GM23248 (cell line): ENCODE results near the gene LRMDA. TPM values are rescaled to one million over a fixed set of nuclear protein-coding genes. Genes with fewer than 3 reads are reported as not detected.
A peak's percentile ranks its signal among the peaks of the same experiment; 100 is the strongest.

Experiments
- DNase-seq: peaks from one replicate; pipeline ENCODE4 v3.0.0-alpha.2; 2015
- H2AFZ ChIP-seq: fragments of 200-600 bp; sonication (generic); 2 replicates; pipeline ENCODE4 v1.6.1; 2016; ENCODE audit warnings: antibody characterized with exemption
- H3F3A ChIP-seq: fragments of 200-600 bp; sonication (generic); 2 replicates; pipeline ENCODE4 v1.6.1; 2016; ENCODE audit warnings: mild to moderate bottlenecking, antibody characterized with exemption, mixed run types; ENCODE audit not compliant: insufficient read depth
- H3K27ac ChIP-seq: fragments of 200-600 bp; sonication (generic); 2 replicates; pipeline ENCODE4 v1.5.1; 2016; ENCODE audit warnings: mild to moderate bottlenecking
- H3K27me3 ChIP-seq: fragments of 200-600 bp; sonication (generic); replicated peaks from 2 replicates; pipeline ENCODE4 v1.6.1; 2016; ENCODE audit warnings: mild to moderate bottlenecking; ENCODE audit not compliant: insufficient read depth
- H3K36me3 ChIP-seq: fragments of 200-600 bp; sonication (generic); 2 replicates; pipeline ENCODE4 v1.6.1; 2016; ENCODE audit warnings: low read depth, mild to moderate bottlenecking
- H3K4me1 ChIP-seq: fragments of 200-600 bp; sonication (generic); 2 replicates; pipeline ENCODE4 v1.6.1; 2016; ENCODE audit warnings: mild to moderate bottlenecking; ENCODE audit not compliant: insufficient read depth
- H3K4me2 ChIP-seq: fragments of 200-600 bp; sonication (generic); one replicate; pipeline ENCODE4 v1.6.1; 2016; ENCODE audit warnings: mild to moderate bottlenecking; ENCODE audit not compliant: unreplicated experiment
- H3K4me3 ChIP-seq: fragments of 200-600 bp; sonication (generic); 2 replicates; pipeline ENCODE4 v1.5.1; 2016; ENCODE audit warnings: mild to moderate bottlenecking
- H3K79me2 ChIP-seq: fragments of 200-600 bp; sonication (generic); 2 replicates; pipeline ENCODE4 v1.6.1; 2016; ENCODE audit warnings: mild to moderate bottlenecking; ENCODE audit not compliant: insufficient read depth
- H3K9ac ChIP-seq: fragments of 200-600 bp; sonication (generic); 2 replicates; pipeline ENCODE4 v1.6.1; 2016; ENCODE audit warnings: mild to moderate bottlenecking
- H3K9me2 ChIP-seq: fragments of 200-600 bp; sonication (generic); 2 replicates; pipeline ENCODE4 v1.6.1; 2016; ENCODE audit warnings: mixed run types, mild to moderate bottlenecking, moderate library complexity; ENCODE audit not compliant: insufficient read depth
- H3K9me3 ChIP-seq: fragments of 200-600 bp; sonication (generic); one replicate; pipeline ENCODE4 v1.6.1; 2017; ENCODE audit warnings: low read depth
- H4K20me1 ChIP-seq: fragments of 200-600 bp; sonication (generic); 2 replicates; pipeline ENCODE4 v1.6.0; 2016; ENCODE audit not compliant: insufficient read depth
- EZH2 ChIP-seq: fragments of 200-600 bp; sonication (generic); IDR thresholded peaks from 2 replicates; pipeline ENCODE4 v1.6.1; 2018; ENCODE audit warnings: antibody characterized with exemption, mild to moderate bottlenecking; ENCODE audit not compliant: insufficient read depth, poor library complexity, severe bottlenecking
- EZH2phosphoT487 ChIP-seq: fragments of 200-600 bp; sonication (generic); IDR thresholded peaks from 2 replicates; pipeline ENCODE4 v1.6.1; 2018; ENCODE audit warnings: antibody characterized with exemption, moderate library complexity, mild to moderate bottlenecking, low read depth; ENCODE audit not compliant: insufficient read depth
- WGBS, 2 experiments: methylation state at CpG; one replicate each; pipeline ENCODE4 v1.1.6; 2015 to 2017; ENCODE audit warnings: low lambda C conversion rate in 2 of 2, low coverage in 1 of 2; ENCODE audit errors: missing lambda C conversion rate in 2 of 2; 5-methylcytosine and 5-hydroxymethylcytosine counted together
- in situ Hi-C: fragments of 300-500 bp; cut with MboI; formaldehyde crosslinking; loops from 2 replicates; pipeline ENCODE4 v1.15.0; 2020
- polyA plus RNA-seq: library from polyadenylated mRNA; unstranded; fragments of >200 nt; fragmentation: Nextera tagmentation; extraction: Ambion mirVana; gene quantifications from 2 replicates; pipeline ENCODE4 v1.2.1, GENCODE V29; 2016
- total RNA-seq: library from RNA; depleted of rRNA; stranded (reverse); fragments of >200 nt; shearing (Covaris generic); gene quantifications from 2 replicates; pipeline ENCODE4 v1.2.3, GENCODE V29; 2014

The LRMDA gene
- total and polyA plus RNA-seq, 2 experiments from 2014 or later = 2.6 TPM; not detected in 1

GRCh38 chr10:76116523-76116922 lies 685.1 kb downstream of the LRMDA start:
- no peak overlapping the region for H3K27ac ChIP-seq
- H3K4me1 ChIP-seq = peaks cover 41% of the 10 kb centered on the region
- no peaks in the 10 kb centered on the region for H3K9me3 ChIP-seq
- H2AFZ ChIP-seq = no peak overlapping the region
- H3K9ac ChIP-seq = no peak overlapping the region
- H3F3A ChIP-seq = peaks cover 34% of the 10 kb centered on the region
- no peaks in the 10 kb centered on the region for H3K27me3 ChIP-seq
- H3K36me3 ChIP-seq = no peaks in the 10 kb centered on the region
- in situ Hi-C loops = no loop called here
- no peaks in the 10 kb centered on the region for H3K79me2 ChIP-seq
- TF ChIP-seq EZH2 (no peak), EZH2phosphoT487 (no peak)
- DNase-seq = no peak
- H3K4me2 ChIP-seq = no peak overlapping the region
- no peak overlapping the region for H3K4me3 ChIP-seq
- 95 to 97% methylated on average over 3 of the region's 3 CpGs for WGBS, 2 experiments
- no peaks in the 10 kb centered on the region for H4K20me1 ChIP-seq
- H3K9me2 ChIP-seq = 0 out of 2 replicates have a peak, but pooled peaks cover 2% of the 10 kb centered on the region

GRCh38 chr10:76117949-76118348 lies 686.5 kb downstream of the LRMDA start:
- peak overlapping the region; percentile 5; the same call in 1 of the 2 replicates for H2AFZ ChIP-seq
- H3K79me2 ChIP-seq = no peaks in the 10 kb centered on the region
- H3K9me3 ChIP-seq = no peaks in the 10 kb centered on the region
- H3K9ac ChIP-seq = no peak overlapping the region
- peak; percentile 90 for DNase-seq
- no peaks in the 10 kb centered on the region for H4K20me1 ChIP-seq
- 0 out of 2 replicates have a peak, but pooled peaks cover 3% of the 10 kb centered on the region for H3K9me2 ChIP-seq
- H3K36me3 ChIP-seq = no peaks in the 10 kb centered on the region
- H3K27me3 ChIP-seq = no peaks in the 10 kb centered on the region
- H3F3A ChIP-seq = peaks cover 34% of the 10 kb centered on the region
- H3K4me3 ChIP-seq = 0 out of 2 replicates have a peak overlapping the region, but pooled peaks have one; percentile 4
- H3K27ac ChIP-seq = peak overlapping the region; percentile 68
- in situ Hi-C loops = no loop called here
- TF ChIP-seq EZH2 (no peak), EZH2phosphoT487 (0 out of 2 replicates have a peak, but pooled peaks have one; percentile 21)
- peak overlapping the region; percentile 62 for H3K4me2 ChIP-seq
- peaks cover 41% of the 10 kb centered on the region for H3K4me1 ChIP-seq

GRCh38 chr10:76119036-76119435 lies 687.6 kb downstream of the LRMDA start:
- in situ Hi-C loops = no loop called here
- peak overlapping the region; percentile 62 for H3K4me2 ChIP-seq

GRCh38 chr10:76119515-76119914 lies 688.1 kb downstream of the LRMDA start:
- in situ Hi-C loops = no loop called here

More at GRCh38 chr10:76119036-76119435, 687.6 kb downstream of the LRMDA start:
- Histone ChIP-seq H3K9ac (0 out of 2 replicates have a peak overlapping the region, but pooled peaks have one; percentile 12), H3K9me2 (0 out of 2 replicates have a peak, but pooled peaks cover 3% of the 10 kb centered on the region), H3F3A (peaks cover 34% of the 10 kb centered on the region), H3K4me1 (peaks cover 41% of the 10 kb centered on the region), H3K9me3 (no peaks in the 10 kb centered on the region), H3K4me3 (no peak overlapping the region), H2AFZ (no peak overlapping the region), H3K27ac (peak overlapping the region; percentile 68), H3K36me3 (no peaks in the 10 kb centered on the region), H4K20me1 (no peaks in the 10 kb centered on the region), H3K27me3 (no peaks in the 10 kb centered on the region), H3K79me2 (no peaks in the 10 kb centered on the region)
- no peak for DNase-seq
- no peak for TF ChIP-seq EZH2
- no peak for TF ChIP-seq EZH2phosphoT487
- 95% methylated on average over 2 of the region's 2 CpGs for WGBS, 2 experiments

More at GRCh38 chr10:76119515-76119914, 688.1 kb downstream of the LRMDA start:
- H3F3A ChIP-seq = peaks cover 34% of the 10 kb centered on the region
- 0 out of 2 replicates have a peak overlapping the region, but pooled peaks have one; percentile 12 for H3K9ac ChIP-seq
- H3K27ac ChIP-seq = peak overlapping the region; percentile 68
- H3K4me1 ChIP-seq = peaks cover 41% of the 10 kb centered on the region
- DNase-seq = peak; percentile 89
- peak overlapping the region; percentile 62 for H3K4me2 ChIP-seq
- H3K27me3 ChIP-seq = no peaks in the 10 kb centered on the region
- no peaks in the 10 kb centered on the region for H3K36me3 ChIP-seq
- no peak overlapping the region for H2AFZ ChIP-seq
- H3K9me2 ChIP-seq = 0 out of 2 replicates have a peak, but pooled peaks cover 3% of the 10 kb centered on the region
- no peaks in the 10 kb centered on the region for H3K9me3 ChIP-seq
- H3K4me3 ChIP-seq = no peak overlapping the region
- H4K20me1 ChIP-seq = no peaks in the 10 kb centered on the region
- 0 out of 2 replicates have a peak, but pooled peaks have one; percentile 69 for TF ChIP-seq EZH2phosphoT487
- TF ChIP-seq EZH2 = no peak
- H3K79me2 ChIP-seq = no peaks in the 10 kb centered on the region
- 0% methylated on average over 1 of the region's 1 CpG for WGBS, 2 experiments
